ENCODE measurements around the gene C2CD2.
A peak's percentile ranks its signal among the peaks of the same experiment; 100 is the strongest.

The C2CD2 gene

DNA sequence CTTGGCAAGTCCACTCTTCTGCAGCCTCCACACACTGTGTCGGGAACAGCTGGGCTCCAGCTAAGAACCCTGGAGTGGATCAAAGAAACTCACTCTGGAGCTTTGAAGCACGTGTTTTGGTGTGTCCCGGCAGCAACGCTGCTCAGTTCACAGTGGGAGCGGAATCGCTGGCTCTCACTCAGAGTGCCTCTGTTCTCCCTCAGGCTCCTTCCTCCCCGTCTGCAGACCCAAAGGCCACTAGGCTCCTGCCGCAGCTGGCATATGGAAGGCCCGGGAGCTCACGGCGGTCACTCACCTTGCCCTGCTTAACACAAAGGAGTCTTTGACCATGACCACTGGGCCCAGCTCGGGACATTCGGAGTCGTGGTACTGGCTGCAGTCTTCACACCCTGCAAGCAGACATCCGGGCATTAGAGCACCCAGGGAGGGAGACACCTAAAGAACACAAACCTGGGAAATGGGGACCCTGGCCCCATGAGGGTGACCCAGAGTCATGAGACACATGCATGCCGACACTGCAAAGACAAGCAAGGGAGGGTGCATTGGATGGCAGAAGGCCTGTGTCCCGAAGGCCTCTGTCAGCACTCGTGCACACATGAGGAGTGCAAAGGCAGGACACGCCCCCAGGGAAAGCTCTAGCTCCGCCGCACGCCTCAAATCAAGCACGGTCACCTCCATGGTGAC, 94.4 kb downstream of the C2CD2 start:
- DNase-seq = no peak

- DNase-seq = no peak
Measured at GRCh38 chr21:41858466-41859296, 95.1 kb downstream of the C2CD2 start.

DNA sequence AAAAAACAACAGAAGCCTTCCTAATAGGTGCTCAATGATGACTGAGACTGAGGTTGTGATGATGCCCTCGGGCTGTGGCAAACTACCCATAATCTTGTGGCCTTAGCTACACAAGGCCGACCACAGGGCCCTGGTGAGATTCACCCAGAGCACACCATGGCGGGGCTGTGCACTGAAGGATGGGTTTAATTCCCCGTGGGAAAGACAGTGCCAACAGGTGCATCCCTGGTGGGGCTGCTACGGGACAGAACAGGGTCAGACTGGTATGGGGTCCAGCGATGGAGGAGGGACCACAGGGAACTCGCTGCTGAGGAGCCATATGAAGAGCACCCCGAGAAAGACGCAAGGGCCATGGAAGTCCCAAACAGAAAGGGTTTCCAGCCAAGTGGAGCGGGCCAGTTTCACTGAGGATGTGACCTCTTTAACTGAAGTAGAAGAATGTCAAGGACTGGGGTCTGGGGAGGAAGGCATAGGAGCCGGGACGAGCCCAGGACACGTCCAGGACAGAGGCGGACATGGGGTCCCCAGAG, 96.0 kb downstream of the C2CD2 start:
- DNase-seq = no peak

- DNase-seq = no peak
Measured at GRCh38 chr21:41856572-41856971, 97.2 kb downstream of the C2CD2 start.

DNA sequence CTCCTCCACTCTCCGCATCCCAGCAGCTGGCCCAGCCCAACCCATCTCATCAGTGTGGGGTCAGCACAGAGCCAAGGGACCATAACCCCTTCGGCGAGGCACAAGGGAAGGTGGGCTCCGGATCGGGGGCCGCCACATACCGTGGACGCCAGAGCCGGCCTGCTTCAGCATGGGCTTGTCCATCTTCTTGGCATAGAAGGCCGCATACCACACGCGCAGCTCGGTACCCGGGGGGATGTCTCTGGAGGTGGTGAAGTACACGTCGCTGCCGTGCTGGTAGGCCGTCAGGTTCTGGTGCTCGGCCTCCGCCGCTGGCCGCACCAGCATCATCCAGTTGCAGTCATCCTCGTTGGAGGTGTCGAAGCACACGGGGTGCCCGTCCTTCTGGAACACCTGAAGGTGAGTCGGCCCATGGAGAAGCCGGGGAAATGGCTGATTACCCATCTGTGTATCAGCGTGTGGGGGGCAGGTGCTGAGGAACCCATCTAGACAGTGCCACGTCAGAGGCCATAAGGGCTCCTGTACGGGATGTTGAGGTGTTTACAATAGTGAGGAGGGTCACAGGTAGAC, 99.3 kb downstream of the C2CD2 start:
- no peak for DNase-seq

DNA sequence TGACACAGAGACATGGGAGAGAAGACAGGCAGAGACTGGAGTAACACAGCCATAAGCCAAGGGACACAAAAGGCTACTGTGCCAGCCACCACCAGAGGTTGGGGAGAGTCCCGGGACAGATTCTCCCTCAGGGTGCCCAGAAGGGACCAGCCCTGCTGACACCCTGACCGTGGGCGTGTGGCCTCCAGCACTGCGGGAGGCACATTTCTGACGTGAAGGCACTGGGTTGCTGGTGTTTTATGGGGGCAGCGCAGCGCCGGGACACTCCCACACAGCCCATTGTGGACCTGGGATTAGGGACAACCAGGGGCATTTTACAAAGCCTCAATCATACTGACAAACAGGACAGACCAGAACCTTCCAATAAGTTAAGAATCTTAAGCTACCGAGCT, 100.9 kb downstream of the C2CD2 start:
- no peak for DNase-seq

DNA sequence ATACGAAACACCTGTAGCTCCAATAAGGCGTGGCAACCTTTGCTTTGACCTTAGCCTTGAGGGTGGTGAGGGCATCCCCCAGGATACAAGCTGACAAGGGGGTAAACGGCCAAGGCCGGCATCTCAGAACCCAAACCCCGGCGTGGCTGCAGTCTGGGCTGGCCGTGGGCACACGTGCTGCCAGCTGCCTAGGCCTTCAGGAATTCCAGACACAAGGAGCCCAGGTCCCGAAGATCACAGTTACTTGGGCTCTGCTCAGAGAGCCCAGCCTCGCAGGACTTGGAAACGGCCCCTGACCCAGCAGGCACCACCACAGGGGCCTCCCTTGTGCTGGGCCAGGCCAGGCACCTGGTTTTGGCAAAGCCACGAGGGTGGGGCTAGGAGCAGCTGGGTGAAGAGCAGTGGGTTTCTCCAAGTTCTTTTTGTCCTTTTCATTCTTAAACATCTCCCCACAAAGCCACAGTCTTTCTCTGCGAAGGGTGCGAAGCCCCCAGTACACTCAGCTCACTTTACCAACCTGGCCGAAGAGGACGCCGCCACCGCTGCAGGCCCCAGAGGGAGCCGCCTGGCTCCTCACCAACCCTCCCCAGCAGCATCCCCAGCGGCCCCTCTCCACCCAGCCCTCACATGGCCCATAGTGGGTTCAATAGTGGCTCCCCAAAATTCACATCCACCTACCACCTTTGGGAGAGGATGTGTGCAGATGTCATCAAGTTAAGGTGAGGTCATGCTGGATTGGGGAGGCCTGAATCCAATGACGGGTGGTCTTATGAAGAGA, 101.5 kb downstream of the C2CD2 start:
- no peak for DNase-seq

- DNase-seq = peak; percentile 40 to 95 (median 81)
Measured at GRCh38 chr21:41851090-41851790, 102.6 kb downstream of the C2CD2 start.

DNA sequence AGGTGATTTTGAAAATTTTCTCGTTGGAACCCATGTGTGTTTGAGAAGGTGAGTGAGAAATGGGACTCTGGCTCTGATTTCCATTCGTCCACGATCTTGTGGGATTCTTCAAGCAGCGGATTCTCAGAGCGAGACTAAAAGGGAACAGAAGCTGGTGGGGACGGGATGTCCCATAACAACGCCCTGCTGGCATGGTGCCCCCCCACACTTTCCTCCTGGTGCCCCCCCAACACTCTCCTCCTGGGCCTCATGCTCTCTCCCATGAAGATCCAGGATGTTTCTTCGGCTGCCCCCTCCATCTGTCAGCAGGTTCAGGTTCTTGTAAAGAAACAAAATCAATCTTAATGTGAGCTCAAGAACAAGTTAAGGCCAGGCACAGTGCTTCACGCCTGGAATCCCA, 103.7 kb downstream of the C2CD2 start:
- DNase-seq = no peak

DNA sequence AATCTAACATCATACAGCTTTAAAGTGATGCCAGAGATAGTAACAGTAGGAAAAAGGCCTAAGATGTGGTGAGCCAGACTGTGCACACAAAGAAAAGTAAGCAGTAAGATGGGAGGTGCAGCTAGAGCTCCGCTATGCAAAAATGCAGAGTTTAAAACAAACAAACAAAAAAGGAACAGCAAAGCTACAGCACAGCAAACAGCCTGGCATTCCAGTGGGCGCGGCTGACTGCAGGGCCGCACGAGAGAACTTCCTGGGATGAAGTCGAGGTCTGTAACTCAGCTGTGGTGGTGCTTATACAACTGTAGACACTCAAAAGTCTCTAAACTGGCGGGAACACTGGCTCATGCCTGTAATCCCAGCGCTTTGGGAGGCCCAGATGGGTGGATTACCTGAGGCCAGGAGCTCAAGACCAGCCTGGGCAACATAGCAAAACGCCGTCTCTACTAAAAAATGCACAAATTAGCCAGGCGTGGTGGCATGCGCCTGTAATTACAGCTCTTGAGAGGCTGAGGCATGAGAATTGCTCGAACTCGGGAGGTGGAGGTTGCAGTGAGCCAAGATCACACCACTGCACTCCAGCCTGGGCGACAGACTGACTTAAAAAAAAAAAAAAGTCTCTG, 104.7 kb downstream of the C2CD2 start:
- DNase-seq = no peak

GRCh38 chr21:41848533-41848932, 105.3 kb downstream of the C2CD2 start:
- DNase-seq = no peak

GRCh38 chr21:41847066-41847804, 106.6 kb downstream of the C2CD2 start:
- DNase-seq = no peak

GRCh38 chr21:41846536-41846935, 107.3 kb downstream of the C2CD2 start:
- no peak for DNase-seq

DNA sequence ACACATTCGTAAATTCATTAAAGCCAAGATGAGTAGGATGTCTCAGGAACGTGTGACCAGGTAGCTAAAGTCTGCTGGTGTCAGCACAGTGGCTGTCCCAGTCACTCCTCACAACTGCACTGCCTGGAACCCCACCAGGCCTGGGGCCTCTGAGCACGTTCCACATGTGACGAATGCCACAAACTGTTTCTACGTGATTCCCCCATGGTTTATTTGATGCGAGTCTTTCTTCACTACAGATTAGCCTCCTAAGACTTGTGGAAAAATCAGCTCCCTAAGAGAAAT, 107.8 kb downstream of the C2CD2 start:
- no peak for DNase-seq

DNA sequence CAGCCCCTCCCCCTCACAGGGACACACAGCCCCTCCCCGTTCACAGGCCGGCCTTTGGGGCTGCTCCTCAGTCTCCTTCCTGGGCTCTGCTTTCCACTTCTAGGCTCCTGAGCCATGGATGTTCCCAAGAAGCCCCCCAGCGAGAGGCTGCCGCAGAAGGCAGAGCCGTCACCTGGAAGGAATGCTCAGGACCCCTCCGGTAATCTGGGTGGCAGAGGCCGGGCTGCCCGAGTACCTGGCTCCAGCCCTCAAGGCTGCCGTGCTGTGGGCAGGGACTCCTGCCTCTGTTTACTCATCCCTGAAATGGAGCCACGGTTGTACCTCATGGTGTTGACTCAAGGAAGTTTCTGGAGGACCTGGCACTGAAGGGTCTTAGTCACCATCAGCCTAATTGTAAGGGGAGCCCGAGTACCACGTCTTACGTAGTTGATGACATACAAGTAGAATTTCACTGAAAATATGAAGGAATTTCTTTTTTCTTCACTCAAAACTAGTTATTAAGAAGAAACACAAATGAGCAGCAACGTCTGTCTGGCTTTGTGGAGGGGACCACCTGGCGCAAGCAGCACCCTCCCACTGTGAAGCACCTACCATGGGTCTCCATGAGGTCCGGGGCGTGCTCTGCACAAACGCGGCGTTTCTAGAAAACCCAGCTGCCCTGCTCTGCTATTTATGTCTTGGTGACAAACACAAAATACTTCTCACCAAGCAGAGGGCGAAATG, 108.3 kb downstream of the C2CD2 start:
- DNase-seq = no peak

DNA sequence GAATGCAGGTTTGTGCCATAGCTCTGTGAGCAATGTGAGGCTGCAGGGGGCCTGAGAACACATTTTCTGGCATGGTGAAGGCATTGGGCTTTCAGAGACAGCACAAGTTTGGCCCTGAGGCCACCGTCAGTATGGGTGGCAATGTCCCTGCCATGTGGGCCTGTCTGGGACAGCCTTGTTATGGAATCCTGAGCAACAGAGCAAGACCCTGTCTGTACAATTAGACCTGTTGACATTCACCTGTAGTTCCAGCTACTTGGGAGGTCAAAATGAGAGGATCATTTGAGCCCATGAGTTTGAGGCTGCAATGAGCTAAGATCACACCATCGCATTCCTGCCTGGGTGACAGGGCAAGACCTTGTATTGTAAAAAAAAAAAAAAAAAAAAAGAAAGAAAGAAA, 110.2 kb downstream of the C2CD2 start:
- no peak for DNase-seq

DNA sequence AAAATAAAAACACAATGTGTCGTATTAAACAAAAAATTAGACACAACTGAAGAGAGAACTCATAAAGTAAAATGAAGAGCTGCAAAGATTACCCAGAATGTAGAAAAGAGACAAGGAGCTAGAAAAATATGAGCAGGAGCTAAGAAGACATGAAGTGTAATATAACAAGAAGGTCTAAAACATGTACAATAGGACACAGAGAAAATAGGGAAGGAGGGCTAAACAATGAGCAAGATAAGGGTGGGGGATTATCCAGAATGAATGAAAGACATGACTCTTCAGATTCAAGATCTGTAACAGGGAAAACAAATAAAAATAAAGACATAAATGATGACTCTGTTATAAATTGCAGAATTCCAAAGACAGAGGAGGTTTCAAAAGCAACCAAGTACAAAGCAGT, 112.9 kb downstream of the C2CD2 start:
- no peak for DNase-seq

- no peak for DNase-seq
Measured at GRCh38 chr21:41839387-41840000, 114.3 kb downstream of the C2CD2 start.

DNA sequence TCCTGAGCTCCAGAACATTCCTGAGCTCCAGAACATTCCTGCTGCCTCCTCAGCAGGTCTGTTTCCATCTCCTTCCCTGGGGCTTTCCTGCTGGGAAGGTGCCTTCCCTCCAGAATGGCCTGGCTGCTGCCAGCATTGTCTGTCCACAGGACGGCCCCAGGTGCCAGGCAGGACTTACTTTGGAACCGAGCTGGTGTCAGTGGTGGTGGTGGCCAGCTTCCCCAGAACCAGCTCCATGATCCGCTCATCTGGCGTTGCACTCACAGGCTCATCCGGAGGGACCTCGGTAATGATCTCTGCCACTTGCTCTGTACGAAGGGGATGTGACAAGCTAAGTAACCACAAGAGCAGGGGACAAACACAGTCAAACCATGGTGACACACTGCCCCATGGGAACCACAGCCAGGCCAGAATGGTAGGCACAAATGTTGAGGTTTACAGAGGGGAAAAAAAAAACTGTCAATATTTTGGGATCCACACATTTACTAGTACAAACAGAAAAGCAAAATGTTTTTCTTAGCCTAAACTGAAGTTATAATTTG, 116.0 kb downstream of the C2CD2 start:
- no peak for DNase-seq

All from NCI-H1417 (cell line).